ENCODE results near the gene PDGFA. TPM values are rescaled to one million over a fixed set of nuclear protein-coding genes. Genes with fewer than 3 reads are reported as not detected.

PDGFA gene
- total RNA-seq, 1 donor from 2014 or later = 100 TPM

GRCh38 chr7:536231-536630 lies 16.6 kb upstream of the PDGFA start:
- no peak for DNase-seq

- no peak for DNase-seq
Observed at GRCh38 chr7:534959-535358, 15.3 kb upstream of the PDGFA start.

- no peak for DNase-seq
Observed at GRCh38 chr7:534075-534474, 14.4 kb upstream of the PDGFA start.

DNA sequence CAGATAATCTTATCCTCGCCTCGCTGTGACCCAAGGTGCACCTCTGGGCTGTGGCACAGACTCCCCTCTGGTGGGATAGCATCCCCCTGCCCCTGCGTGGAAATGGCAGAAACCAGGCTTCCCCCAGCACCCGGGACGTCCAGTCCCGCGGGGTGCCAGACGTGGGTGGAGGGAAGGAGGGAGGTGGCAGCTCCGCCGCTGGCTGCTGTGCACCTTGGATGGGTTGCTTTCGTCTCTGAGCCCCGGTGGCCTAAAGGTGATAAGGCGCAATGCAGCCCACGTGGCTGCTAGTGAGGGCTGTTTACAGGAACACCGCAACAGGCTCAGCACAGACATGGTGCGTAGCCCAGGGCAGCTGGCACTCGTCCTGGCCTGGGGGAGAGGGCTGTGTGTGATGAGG lies 13.6 kb upstream of the PDGFA start:
- no peak for DNase-seq

- no peak for DNase-seq
Observed at GRCh38 chr7:532379-533143, 12.9 kb upstream of the PDGFA start.

GRCh38 chr7:531777-532176 lies 12.1 kb upstream of the PDGFA start:
- DNase-seq = no peak

- DNase-seq = no peak
Observed at GRCh38 chr7:528451-528850, 8.8 kb upstream of the PDGFA start.

- DNase-seq = no peak
Observed at GRCh38 chr7:527723-528122, 8.1 kb upstream of the PDGFA start.

DNA sequence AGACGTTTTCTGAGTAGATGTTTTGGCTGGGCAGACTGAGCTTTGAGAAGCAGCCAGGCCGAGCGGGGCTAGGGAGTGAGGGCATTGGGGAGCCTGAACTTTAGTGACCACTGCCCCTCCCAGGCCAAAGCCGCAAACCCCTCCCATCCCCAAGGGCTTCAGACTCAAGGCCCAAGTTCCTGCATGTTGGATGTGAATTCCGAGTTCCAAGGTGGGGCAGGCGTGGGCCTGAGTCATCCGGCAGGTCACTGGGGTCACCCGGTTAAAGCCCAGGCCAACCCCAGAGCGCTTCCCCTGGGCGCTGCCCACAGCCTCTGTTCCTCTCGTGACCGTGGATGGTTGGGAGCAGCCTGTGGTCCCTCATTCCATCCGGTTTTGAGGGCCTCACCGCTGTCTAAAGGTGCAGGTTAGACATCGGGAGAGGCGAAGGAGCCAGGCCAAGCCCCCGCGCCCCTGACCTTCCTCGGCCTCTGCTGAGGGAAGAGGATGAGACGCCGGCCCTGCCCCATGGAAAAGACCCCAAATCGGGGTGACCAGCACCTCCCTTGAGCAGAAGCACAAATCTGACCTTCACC lies 6.9 kb upstream of the PDGFA start:
- no peak for DNase-seq

GRCh38 chr7:525740-526139 lies 6.1 kb upstream of the PDGFA start:
- peak; percentile 32 for DNase-seq

DNA sequence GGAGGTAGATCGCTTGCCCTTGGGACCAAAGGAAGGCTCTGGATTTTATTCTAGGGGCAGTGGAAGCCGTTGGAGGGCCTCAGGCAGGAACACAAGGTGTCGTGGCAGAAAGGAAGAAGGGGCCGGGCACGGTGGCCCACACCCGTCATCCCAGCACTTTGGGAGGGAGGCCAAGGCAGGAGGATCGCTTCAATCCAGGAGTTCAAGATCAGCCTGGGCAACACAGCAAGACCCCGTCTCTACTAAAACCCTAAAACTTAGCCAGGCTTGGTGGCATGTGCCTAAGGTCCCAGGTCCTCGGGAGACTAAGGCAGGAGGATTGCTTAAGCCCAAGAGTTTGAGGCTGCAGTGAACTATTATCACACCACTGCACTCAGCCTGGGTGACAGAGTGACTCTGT lies 5.2 kb upstream of the PDGFA start:
- no peak for DNase-seq

- DNase-seq = no peak
Observed at GRCh38 chr7:523347-524336, 4.0 kb upstream of the PDGFA start.

DNA sequence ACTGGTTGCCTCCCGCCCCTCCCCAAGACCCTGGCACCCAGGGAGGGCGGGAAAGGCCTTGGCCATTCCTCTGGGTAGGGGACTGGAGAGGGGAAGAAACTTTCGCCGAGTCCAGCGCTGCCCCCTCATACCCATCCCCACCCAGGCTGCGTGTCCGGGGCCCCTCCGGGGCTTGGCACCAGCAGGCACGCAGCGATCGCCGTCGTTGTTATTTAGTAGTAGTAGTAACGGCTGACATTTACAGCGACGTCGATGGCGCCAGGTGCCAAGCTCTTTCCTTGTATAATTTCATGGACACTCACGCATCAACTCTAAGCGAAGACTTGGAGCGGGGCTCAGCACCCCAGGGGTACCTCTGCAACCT lies 3.3 kb upstream of the PDGFA start:
- no peak for DNase-seq

DNA sequence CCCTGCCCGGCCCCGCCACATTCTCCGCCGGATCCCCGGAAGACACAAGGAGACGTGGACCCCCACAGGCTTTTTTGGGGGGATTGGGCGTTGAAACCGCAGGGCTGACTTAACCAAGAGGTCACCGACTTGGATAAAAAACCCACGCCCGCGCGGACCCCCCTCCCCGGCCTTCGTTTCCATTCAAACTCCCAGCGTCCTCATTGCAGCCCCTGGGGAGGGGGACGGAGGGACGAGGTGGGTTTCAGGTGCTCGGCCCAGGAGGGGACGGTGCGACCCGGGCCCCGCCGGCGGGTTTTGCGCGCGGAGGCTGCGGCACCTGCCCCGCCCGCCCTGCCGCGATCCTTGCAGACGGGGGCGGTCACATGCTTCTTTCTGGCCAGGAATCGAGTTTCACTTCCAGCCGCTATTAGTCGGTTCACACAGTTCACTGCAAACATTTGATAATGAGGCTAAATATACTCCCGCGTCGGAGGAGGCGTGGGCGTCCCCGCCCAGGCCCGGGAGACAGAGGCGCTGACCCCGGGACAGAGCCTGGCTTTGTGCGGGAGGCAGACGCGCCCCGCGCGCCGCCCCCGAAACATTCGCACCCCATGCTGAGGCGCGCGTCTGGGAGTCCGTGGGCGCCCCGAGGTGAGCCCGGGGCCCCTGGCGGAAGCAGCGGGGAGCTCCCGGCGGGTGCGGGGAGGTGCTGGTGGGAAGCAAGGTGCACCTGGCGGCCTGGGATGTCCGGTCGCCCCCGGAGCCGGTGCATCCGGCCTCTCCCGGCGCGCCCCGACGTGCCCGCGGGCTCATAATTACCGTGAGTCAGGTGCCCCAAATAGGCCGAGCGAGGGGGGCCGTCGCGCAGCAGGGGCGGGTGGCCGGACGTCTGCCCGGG lies 2.7 kb upstream of the PDGFA start:
- DNase-seq = peak; percentile 74

DNA sequence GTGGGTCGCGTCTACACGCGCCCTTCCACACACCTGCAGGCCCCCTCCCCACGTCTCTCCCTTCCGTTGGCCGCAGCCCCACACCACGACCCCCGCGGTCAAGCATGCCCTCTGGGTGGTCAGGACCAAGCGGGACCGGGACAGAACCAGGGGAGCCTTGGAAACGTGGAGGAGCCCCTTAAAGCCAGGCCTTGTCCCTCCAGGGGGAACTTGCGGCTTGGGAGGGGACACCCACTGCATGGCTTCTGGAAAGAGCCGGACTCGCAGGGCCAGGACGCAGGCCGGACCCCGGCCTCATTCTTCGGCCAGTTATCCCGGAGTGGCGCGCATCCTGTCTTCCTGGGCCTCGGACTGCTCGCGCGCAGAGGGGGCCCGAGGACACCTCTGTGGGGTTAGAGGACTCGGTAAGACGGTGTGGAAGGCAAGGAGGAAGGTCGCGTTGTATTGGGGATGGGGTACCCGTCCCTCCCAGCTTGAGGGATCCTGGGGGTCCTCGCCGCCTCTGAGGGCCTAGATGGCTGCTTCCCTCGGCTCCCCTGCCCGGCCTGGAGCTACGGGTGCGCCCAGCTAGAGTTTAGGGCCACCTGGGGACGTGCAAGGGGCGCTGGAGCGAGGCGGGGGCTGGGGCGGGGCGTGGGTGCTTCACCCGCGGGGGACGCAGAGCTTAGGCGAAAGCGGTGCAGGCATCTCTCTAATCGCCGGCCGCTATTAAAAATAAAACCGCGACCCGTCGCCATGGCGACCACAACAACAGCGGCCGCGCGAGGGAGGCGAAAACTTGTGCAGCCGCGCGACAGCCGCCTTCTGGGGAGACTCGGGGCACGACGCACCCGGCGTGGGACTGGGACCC lies 1.8 kb upstream of the PDGFA start:
- DNase-seq = peak; percentile 63

GRCh38 chr7:520503-521161 lies 986 bp upstream of the PDGFA start:
- DNase-seq = peak; percentile 46

GRCh38 chr7:518630-519483 lies 789 bp downstream of the PDGFA start:
- DNase-seq = peak; percentile 82

GRCh38 chr7:517774-518629 lies 1.6 kb downstream of the PDGFA start:
- peak; percentile 69 for DNase-seq

All from dermis blood vessel endothelial cell (primary cell).